Muscle of leg (tissue), 11 donors: ENCODE results near the gene PAN2. TPM values are rescaled to one million over a fixed set of nuclear protein-coding genes. Genes with fewer than 3 reads are reported as not detected.
"Not testable (repeated sequence)": the region's sequence is repeated elsewhere in the genome, so short reads cannot be mapped to it uniquely, and the experiment has no call there.

ENCODE experiments used
- DNase-seq: peaks from one replicate; pipeline ENCODE4 v3.0.0; 2013
- H3K27ac ChIP-seq: one replicate; pipeline ENCODE4 v1.5.1; 2013; ENCODE audit warnings: mild to moderate bottlenecking, low read length, control low read depth
- H3K27me3 ChIP-seq: one replicate; pipeline ENCODE4 v1.6.1; 2013; ENCODE audit warnings: low read length; ENCODE audit not compliant: control insufficient read depth, insufficient read depth
- H3K36me3 ChIP-seq: one replicate; pipeline ENCODE4 v1.6.1; 2013; ENCODE audit warnings: low read length; ENCODE audit not compliant: control insufficient read depth, insufficient read depth
- H3K4me1 ChIP-seq: one replicate; pipeline ENCODE4 v1.6.1; 2013; ENCODE audit warnings: low read length; ENCODE audit not compliant: control insufficient read depth, insufficient read depth
- H3K4me3 ChIP-seq: one replicate; pipeline ENCODE4 v1.5.1; 2013; ENCODE audit warnings: low read length, control low read depth
- H3K9me3 ChIP-seq: replicated peaks from 2 replicates; pipeline ENCODE4 v1.6.1; 2013; ENCODE audit warnings: low read depth, low read length; ENCODE audit not compliant: control insufficient read depth
- WGBS: methylation state at CpG from one replicate; pipeline ENCODE4 v1.1.5; 2013; ENCODE audit warnings: missing lambda C conversion rate; ENCODE audit not compliant: insufficient coverage; 5-methylcytosine and 5-hydroxymethylcytosine counted together
- polyA plus RNA-seq, 8 donors: library from polyadenylated mRNA; unstranded; fragments of 120-200 nt; gene quantifications; one replicate each; pipeline versions ENCODE4 v1.2.1 to v1.2.3, GENCODE V29; 2013; ENCODE audit warnings: inconsistent platforms in 1 of 8, low replicate concordance in 1 of 8; ENCODE audit not compliant: insufficient read length in 8 of 8, insufficient read depth in 1 of 8
- total RNA-seq: library from RNA; stranded (reverse); fragments of 120-200 nt; gene quantifications from one replicate; pipeline ENCODE4 v1.2.4, GENCODE V29; 2013

PAN2 gene
- total and polyA plus RNA-seq, 9 donors, result 27.9 to 49.6 (median 41.7) TPM

DNA sequence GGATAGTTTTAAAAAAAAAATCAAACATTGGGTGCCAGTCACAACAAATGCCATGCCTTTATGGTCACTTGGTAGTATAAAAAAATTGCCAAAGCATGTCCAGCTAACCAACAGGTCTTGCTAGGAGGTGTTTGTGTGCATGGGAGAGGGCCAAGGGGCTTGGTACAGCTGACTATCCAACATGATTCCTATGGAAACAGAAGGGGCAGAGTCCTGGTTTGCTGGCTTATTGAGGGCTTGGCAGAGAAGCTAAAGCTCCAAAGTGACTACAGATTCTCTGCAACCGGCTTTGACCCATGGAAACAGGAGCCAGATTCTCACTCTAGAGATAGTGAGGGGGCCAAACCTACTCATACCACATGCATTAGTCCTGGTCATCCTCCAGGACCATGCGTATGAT is 61.3 kb downstream of the PAN2 start:
- H3K4me3 ChIP-seq, DNase-seq, H3K9me3 ChIP-seq, H3K27ac ChIP-seq, H3K4me1 ChIP-seq, H3K27me3 ChIP-seq: not testable (repeated sequence)
- H3K36me3 ChIP-seq, result peaks cover 69% of the 10 kb centered on the region
- no CpG with 5 or more reads among the region's 2 CpGs for WGBS

GRCh38 chr12:56271031-56271430 is 62.8 kb downstream of the PAN2 start:
- Histone ChIP-seq H3K27me3 (no peaks in the 10 kb centered on the region), H3K4me3 (no peak overlapping the region), H3K27ac (peak overlapping the region; percentile 57), H3K36me3 (peaks cover 65% of the 10 kb centered on the region), H3K4me1 (peaks cover 14% of the 10 kb centered on the region), H3K9me3 (no peaks in the 10 kb centered on the region)
- 0% methylated on average over 1 of the region's 1 CpG for WGBS
- DNase-seq, result peak; percentile 61

DNA sequence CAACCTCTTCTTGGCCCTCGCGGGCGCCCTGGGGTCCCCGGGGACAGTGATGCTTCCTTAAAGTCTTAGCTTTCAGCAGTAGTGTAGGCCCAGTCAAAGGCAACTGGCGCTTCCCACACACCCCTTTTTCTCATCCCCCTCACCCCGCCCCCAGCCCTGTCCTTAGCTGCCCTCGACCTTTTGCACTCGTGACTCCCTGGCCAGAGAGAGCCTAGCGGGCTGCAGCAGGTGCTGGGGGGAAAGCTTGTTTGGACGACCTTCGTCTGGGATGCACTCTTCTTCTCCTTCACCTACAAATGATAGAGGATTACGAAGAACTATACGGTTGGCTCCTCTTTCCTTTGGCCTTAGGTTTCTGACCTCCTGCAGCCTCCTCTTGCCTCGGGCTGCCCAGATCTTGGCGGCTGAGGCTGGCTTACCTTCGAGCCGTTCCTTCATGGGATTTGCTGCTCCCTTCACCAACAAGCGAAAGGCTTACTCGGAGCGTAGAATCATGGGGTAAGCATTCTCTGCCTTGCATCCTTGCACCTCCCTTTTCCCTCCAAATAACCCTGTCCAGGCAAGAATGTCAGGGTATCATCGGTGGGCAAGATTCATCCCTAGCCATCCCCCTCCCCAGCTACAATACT is 66.2 kb downstream of the PAN2 start:
- peak overlapping the region; percentile 86 for H3K27ac ChIP-seq
- no peak for DNase-seq
- peaks cover 31% of the 10 kb centered on the region for H3K36me3 ChIP-seq
- peak overlapping the region; percentile 74 for H3K4me3 ChIP-seq
- H3K4me1 ChIP-seq, result peaks cover 14% of the 10 kb centered on the region
- 25% methylated on average over 13 of the region's 21 CpGs for WGBS
- H3K9me3 ChIP-seq, result no peaks in the 10 kb centered on the region
- H3K27me3 ChIP-seq, result no peaks in the 10 kb centered on the region

GRCh38 chr12:56266693-56267442 is 66.9 kb downstream of the PAN2 start, which contains the start of gene COQ10A:
Gene COQ10A (plus strand): TSS chr12:56266942. CDS start chr12:56267119, 177 bp downstream.
- H3K9me3 ChIP-seq, result no peaks in the 10 kb centered on the region
- H3K27me3 ChIP-seq, result no peaks in the 10 kb centered on the region
- peaks cover 26% of the 10 kb centered on the region for H3K36me3 ChIP-seq
- H3K4me1 ChIP-seq, result peaks cover 17% of the 10 kb centered on the region
- DNase-seq, result peak; percentile 95
- WGBS, result under 1% methylated on average over 67 of the region's 68 CpGs
- H3K4me3 ChIP-seq, result peak within 1 kb of the TSS; percentile 74
- H3K27ac ChIP-seq, result peak within 1 kb of the TSS; percentile 98

Other genes with a start within 250 kb of the PAN2 start
- 97.2 TPM for gene PA2G4, start 229.4 kb downstream of the PAN2 start, total RNA-seq
- 100 to 1,000 TPM in 7 of 8 donors, 10 to 100 TPM in 1; 97.8 to 128 (median 119) TPM for gene PA2G4, start 229.4 kb downstream of the PAN2 start, polyA plus RNA-seq
- 9,217 TPM for gene RPL41, start 217.4 kb downstream of the PAN2 start, total RNA-seq
- 1,000 to 10,000 TPM; 4,607 to 7,530 (median 5,394) TPM for gene RPL41, start 217.4 kb downstream of the PAN2 start, polyA plus RNA-seq
- gene ZC3H10, start 215.7 kb downstream of the PAN2 start, total RNA-seq, result 4.2 TPM
- 1 to 10 TPM; 4.1 to 7.7 (median 4.8) TPM for gene ZC3H10, start 215.7 kb downstream of the PAN2 start, polyA plus RNA-seq
- 63.7 TPM for gene ESYT1, start 205.7 kb downstream of the PAN2 start, total RNA-seq
- 10 to 100 TPM; 75.3 to 90.9 (median 86.2) TPM for gene ESYT1, start 205.7 kb downstream of the PAN2 start, polyA plus RNA-seq
- 682 TPM for gene MYL6B, start 181.4 kb downstream of the PAN2 start, total RNA-seq
- 1,000 to 10,000 TPM in 2 of 8 donors, 100 to 1,000 TPM in 6; 543 to 1,374 (median 850) TPM for gene MYL6B, start 181.4 kb downstream of the PAN2 start, polyA plus RNA-seq
- 1,791 TPM for gene MYL6, start 175.6 kb downstream of the PAN2 start, total RNA-seq
- 1,000 to 10,000 TPM; 1,431 to 2,233 (median 1,647) TPM for gene MYL6, start 175.6 kb downstream of the PAN2 start, polyA plus RNA-seq
- gene SMARCC2, start 144.5 kb downstream of the PAN2 start, total RNA-seq, result 46.8 TPM
- gene SMARCC2, start 144.5 kb downstream of the PAN2 start, polyA plus RNA-seq, result 10 to 100 TPM; 53.3 to 71.7 (median 55.9) TPM
- 47.5 TPM for gene RNF41, start 112.1 kb downstream of the PAN2 start, total RNA-seq
- 10 to 100 TPM; 35.5 to 49.3 (median 44.1) TPM for gene RNF41, start 112.1 kb downstream of the PAN2 start, polyA plus RNA-seq
- 24.1 TPM for gene NABP2, start 109.7 kb downstream of the PAN2 start, total RNA-seq
- 10 to 100 TPM; 16.1 to 23.6 (median 20.3) TPM for gene NABP2, start 109.7 kb downstream of the PAN2 start, polyA plus RNA-seq
- 0.35 TPM for gene SLC39A5, start 103.9 kb downstream of the PAN2 start, total RNA-seq
- gene SLC39A5, start 103.9 kb downstream of the PAN2 start, polyA plus RNA-seq, result 10 to 100 TPM in 1 of 8 donors, 1 to 10 TPM in 2, under 1 TPM in 5; 0.32 to 18.5 (median 0.63) TPM
- 8.6 TPM for gene ANKRD52, start 75.6 kb downstream of the PAN2 start, total RNA-seq
- gene ANKRD52, start 75.6 kb downstream of the PAN2 start, polyA plus RNA-seq, result 10 to 100 TPM; 16.4 to 22.6 (median 18.9) TPM
- gene COQ10A, start 67.1 kb downstream of the PAN2 start, total RNA-seq, result 18.9 TPM
- gene COQ10A, start 67.1 kb downstream of the PAN2 start, polyA plus RNA-seq, result 10 to 100 TPM; 13.4 to 34.4 (median 19.0) TPM
- gene CS, start 33.7 kb downstream of the PAN2 start, total RNA-seq, result 93.5 TPM
- 100 to 1,000 TPM; 174 to 252 (median 214) TPM for gene CS, start 33.7 kb downstream of the PAN2 start, polyA plus RNA-seq
- gene CNPY2, start 18.0 kb downstream of the PAN2 start, total RNA-seq, result 78.3 TPM
- gene CNPY2, start 18.0 kb downstream of the PAN2 start, polyA plus RNA-seq, result 10 to 100 TPM; 41.5 to 73.0 (median 61.1) TPM
- gene IL23A, start 4.9 kb upstream of the PAN2 start, total RNA-seq, result 0.18 TPM
- under 1 TPM; 0.24 to 0.74 (median 0.44) TPM for gene IL23A, start 4.9 kb upstream of the PAN2 start, polyA plus RNA-seq
- gene STAT2, start 26.1 kb upstream of the PAN2 start, total RNA-seq, result 63.4 TPM
- gene STAT2, start 26.1 kb upstream of the PAN2 start, polyA plus RNA-seq, result 10 to 100 TPM; 40.9 to 71.8 (median 59.6) TPM
- not detected for gene APOF, start 28.9 kb upstream of the PAN2 start, total RNA-seq
- gene APOF, start 28.9 kb upstream of the PAN2 start, polyA plus RNA-seq, result not detected
- 5.2 TPM for gene TIMELESS, start 115.4 kb upstream of the PAN2 start, total RNA-seq
- gene TIMELESS, start 115.4 kb upstream of the PAN2 start, polyA plus RNA-seq, result 10 to 100 TPM; 14.5 to 22.8 (median 16.7) TPM
- gene MIP, start 120.7 kb upstream of the PAN2 start, total RNA-seq, result not detected
- gene MIP, start 120.7 kb upstream of the PAN2 start, polyA plus RNA-seq, result under 1 TPM in 4 of 8 donors, not detected in 4; 0.09 to 0.36 (median 0.18) TPM
- 2.0 TPM for gene SPRYD4, start 134.6 kb upstream of the PAN2 start, total RNA-seq
- 1 to 10 TPM; 1.4 to 2.7 (median 1.8) TPM for gene SPRYD4, start 134.6 kb upstream of the PAN2 start, polyA plus RNA-seq
- gene GLS2, start 154.2 kb upstream of the PAN2 start, total RNA-seq, result 0.09 TPM
- gene GLS2, start 154.2 kb upstream of the PAN2 start, polyA plus RNA-seq, result under 1 TPM in 7 of 8 donors, not detected in 1; 0.32 to 0.78 (median 0.41) TPM
- gene RBMS2, start 187.8 kb upstream of the PAN2 start, total RNA-seq, result 19.6 TPM
- 10 to 100 TPM; 13.0 to 29.3 (median 19.2) TPM for gene RBMS2, start 187.8 kb upstream of the PAN2 start, polyA plus RNA-seq